ENCODE data around the gene RABEP2.

RABEP2 gene

DNA sequence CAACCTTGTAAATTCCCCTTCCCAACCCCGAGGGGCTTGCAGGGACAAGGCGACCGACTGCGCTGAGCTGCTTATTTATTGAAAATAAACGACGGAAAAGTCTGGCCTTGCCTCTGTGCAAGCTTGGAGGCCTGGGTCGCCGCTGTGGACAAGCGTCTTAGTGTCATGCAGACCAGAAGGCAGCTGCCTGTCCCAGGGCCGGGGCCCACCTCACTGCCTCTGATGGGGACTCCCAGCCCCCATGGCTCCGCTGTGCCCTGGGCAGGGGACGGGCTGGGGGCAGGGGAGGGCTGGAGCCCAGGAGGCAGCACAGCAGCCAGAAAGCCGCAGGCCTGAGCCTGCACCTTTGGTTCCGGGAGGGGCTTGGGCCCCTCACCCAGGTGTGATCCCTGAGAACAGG lies 20.7 kb downstream of the RABEP2 start:
- DNase-seq (ENCODE audit: low spot score): no peak
- TF ChIP-seq CTCF (IDR thresholded peaks at IDR 0.05; ENCODE audit: extremely low read depth, insufficient read depth, missing control alignments): no peak
- in situ Hi-C loops (cut with MboI; ENCODE audit: low pct_unique_long_range_greater_than_20kb, low sequenced_read_pairs, unreplicated experiment): no loop called here

GRCh38 chr16:28903344-28904042 lies 21.5 kb downstream of the RABEP2 start:
- in situ Hi-C loops (cut with MboI; ENCODE audit: low pct_unique_long_range_greater_than_20kb, low sequenced_read_pairs, unreplicated experiment): no loop called here
- no peak for TF ChIP-seq CTCF (IDR thresholded peaks at IDR 0.05; ENCODE audit: extremely low read depth, insufficient read depth, missing control alignments)

DNA sequence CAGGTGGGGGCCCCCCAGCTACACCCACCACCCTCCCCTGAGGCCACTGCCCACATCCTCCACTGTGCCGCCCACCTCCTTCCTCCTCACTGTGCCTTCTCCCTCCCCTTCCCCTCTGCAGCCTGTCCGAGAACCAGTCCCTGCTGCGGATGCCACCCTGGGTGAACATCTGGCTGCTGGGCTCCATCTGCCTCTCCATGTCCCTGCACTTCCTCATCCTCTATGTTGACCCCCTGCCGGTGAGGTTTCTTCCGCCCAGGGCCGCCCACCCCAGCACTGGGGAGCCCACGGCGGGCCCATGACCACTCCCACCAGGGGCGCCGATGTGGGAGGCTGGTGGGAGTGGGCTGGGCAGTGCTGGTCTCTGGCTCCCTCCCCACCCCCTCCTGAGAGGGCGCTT lies 22.1 kb downstream of the RABEP2 start:
- DNase-seq (ENCODE audit: low spot score): no peak
- no peak for TF ChIP-seq CTCF (IDR thresholded peaks at IDR 0.05; ENCODE audit: extremely low read depth, insufficient read depth, missing control alignments)
- in situ Hi-C loops (cut with MboI; ENCODE audit: low pct_unique_long_range_greater_than_20kb, low sequenced_read_pairs, unreplicated experiment): no loop called here

More at GRCh38 chr16:28903344-28904042, 21.5 kb downstream of the RABEP2 start:
- no peak for DNase-seq (ENCODE audit: low spot score)

- TF ChIP-seq CTCF (IDR thresholded peaks at IDR 0.05; ENCODE audit: extremely low read depth, insufficient read depth, missing control alignments): no peak
- in situ Hi-C loops (cut with MboI; ENCODE audit: low pct_unique_long_range_greater_than_20kb, low sequenced_read_pairs, unreplicated experiment): no loop called here
- DNase-seq (ENCODE audit: low spot score): no peak
Observed at GRCh38 chr16:28901862-28902261, 23.2 kb downstream of the RABEP2 start.

- in situ Hi-C loops (cut with MboI; ENCODE audit: low pct_unique_long_range_greater_than_20kb, low sequenced_read_pairs, unreplicated experiment): no loop called here
- no peak for DNase-seq (ENCODE audit: low spot score)
- TF ChIP-seq CTCF (IDR thresholded peaks at IDR 0.05; ENCODE audit: extremely low read depth, insufficient read depth, missing control alignments): no peak
Observed at GRCh38 chr16:28900601-28901000, 24.4 kb downstream of the RABEP2 start.

DNA sequence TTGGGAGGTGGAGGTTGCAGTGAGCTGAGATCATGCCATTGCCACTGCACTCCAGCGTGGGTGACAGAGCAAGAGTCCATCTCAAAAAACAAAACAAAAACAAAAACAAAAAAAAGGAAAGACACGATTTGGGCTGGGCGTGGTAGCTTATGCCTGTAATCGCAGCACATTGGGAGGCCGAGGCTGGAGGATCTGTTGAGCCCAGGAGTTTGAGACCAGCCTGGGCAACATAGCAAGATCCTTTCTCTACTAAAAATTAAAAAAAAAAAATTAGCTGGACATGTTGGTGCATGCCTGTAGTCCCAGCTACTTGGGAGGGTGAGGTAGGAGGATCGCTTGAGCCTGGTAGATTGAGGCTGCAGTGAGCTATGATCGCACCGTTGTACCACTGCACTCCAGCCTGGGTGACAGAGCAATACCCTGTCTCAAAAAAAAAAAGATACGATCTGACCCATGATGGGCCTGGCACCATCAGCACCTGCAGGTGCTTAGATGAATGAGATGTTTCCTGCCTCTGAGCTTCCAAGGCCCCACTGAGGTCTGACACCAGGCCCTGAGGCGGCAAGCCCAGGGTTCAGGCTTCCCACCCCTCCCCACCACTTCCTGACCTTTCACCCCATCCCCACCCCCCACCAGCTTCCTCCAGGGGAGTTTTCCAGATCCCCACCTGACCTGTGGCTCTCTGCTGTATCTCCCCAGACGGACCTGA lies 25.0 kb downstream of the RABEP2 start:
- in situ Hi-C loops (cut with MboI; ENCODE audit: low pct_unique_long_range_greater_than_20kb, low sequenced_read_pairs, unreplicated experiment): no loop called here
- DNase-seq (ENCODE audit: low spot score): no peak
- TF ChIP-seq CTCF (IDR thresholded peaks at IDR 0.05; ENCODE audit: extremely low read depth, insufficient read depth, missing control alignments): no peak
